GM21619 (cell line): ENCODE measurements around the gene NPLOC4.

ENCODE experiments used
- ATAC-seq: cut with Tn5 transposase; IDR thresholded peaks from one replicate; pipeline ENCODE4 v1.9.1; 2021; ENCODE audit not compliant: unreplicated experiment

Gene NPLOC4

GRCh38 chr17:81520021-81520901 is 116.7 kb downstream of the NPLOC4 start:
- ATAC-seq: no peak

GRCh38 chr17:81519284-81520020 is 117.5 kb downstream of the NPLOC4 start:
- ATAC-seq: no peak

DNA sequence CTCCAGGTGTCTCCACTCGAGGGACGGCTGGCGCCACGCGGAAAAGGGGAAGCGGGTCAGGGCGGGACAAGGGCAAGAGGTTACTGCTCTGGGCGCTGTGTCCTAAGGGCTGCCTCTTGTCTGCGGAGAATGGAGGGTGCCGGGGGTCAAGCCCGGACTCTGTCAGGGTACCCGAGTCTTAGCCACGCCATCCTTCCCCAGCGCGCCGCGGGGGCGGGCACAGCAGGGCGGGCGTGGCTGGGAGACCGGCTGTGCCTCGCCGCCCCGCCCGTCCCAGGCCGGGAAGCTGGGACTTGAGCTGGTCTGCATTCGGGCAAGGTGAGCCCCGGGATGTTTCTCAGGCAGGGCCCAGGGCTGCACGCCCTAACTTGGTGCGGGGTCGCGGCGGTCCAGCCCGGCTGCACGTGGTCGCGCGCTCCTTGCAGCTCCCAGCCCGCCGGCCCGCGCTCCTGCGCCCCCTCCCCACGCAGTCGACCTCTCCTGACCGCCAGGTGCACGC is 118.1 kb downstream of the NPLOC4 start:
- no peak for ATAC-seq

GRCh38 chr17:81518113-81518784 is 118.7 kb downstream of the NPLOC4 start:
- ATAC-seq: no peak

- ATAC-seq: peak; percentile 26
Observed at GRCh38 chr17:81517339-81518112, 119.4 kb downstream of the NPLOC4 start.

- ATAC-seq: no peak
Observed at GRCh38 chr17:81517009-81517338, 119.9 kb downstream of the NPLOC4 start.

- ATAC-seq: no peak
Observed at GRCh38 chr17:81516439-81516838, 120.5 kb downstream of the NPLOC4 start.

GRCh38 chr17:81515530-81516041 is 121.3 kb downstream of the NPLOC4 start:
- no peak for ATAC-seq

GRCh38 chr17:81514739-81515529 is 122.0 kb downstream of the NPLOC4 start:
- ATAC-seq: no peak

DNA sequence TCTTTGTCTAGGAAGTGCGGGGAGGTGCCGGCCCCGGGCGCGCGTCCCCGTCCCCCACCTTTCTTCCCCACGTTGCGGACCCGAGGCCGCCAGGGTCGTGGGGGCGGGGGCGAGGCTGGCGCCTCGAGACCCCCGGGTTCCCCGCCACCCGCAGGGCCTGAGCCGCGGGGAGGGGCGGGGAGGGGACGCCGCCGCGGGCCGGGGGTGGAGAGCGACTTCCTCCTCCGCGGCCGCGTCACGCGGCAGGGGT is 122.5 kb downstream of the NPLOC4 start:
- no peak for ATAC-seq

DNA sequence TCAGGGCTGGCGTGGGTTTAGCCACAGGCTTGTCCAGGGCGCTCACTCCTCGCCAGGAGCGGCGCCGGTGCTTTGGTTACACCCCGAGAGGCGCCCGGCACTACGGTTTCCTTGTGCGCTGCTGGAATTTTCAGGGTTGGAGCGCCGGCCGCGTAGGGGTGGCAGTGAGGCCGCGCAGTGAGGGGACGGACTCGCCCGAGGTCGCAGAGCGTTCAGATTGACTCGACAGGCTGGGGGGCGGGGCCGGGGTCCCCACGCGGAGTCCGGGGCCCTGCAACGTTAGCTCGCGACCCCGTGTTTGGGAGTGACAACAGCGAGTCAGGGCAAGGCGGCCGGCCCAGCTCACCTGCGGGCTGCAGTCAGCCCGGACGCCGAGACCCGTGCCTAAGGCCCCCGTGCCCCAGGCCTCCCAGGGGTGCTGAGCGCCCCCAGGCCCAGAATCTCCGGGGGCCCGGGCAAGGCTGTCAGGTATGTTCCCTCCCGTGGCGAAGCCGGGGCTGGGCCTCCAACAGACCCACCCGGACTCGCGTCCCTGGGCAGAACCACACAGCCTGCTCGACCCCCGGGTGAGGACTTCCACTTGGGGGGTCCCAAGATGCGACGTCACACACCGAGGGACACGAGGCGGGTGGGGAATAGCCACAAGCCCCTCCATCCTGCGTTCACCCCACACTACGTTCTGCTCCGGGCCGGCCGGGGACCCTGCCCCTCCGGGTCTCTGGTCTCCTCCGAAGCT is 123.0 kb downstream of the NPLOC4 start:
- no peak for ATAC-seq

- ATAC-seq: no peak
Observed at GRCh38 chr17:81513372-81513752, 123.5 kb downstream of the NPLOC4 start.

DNA sequence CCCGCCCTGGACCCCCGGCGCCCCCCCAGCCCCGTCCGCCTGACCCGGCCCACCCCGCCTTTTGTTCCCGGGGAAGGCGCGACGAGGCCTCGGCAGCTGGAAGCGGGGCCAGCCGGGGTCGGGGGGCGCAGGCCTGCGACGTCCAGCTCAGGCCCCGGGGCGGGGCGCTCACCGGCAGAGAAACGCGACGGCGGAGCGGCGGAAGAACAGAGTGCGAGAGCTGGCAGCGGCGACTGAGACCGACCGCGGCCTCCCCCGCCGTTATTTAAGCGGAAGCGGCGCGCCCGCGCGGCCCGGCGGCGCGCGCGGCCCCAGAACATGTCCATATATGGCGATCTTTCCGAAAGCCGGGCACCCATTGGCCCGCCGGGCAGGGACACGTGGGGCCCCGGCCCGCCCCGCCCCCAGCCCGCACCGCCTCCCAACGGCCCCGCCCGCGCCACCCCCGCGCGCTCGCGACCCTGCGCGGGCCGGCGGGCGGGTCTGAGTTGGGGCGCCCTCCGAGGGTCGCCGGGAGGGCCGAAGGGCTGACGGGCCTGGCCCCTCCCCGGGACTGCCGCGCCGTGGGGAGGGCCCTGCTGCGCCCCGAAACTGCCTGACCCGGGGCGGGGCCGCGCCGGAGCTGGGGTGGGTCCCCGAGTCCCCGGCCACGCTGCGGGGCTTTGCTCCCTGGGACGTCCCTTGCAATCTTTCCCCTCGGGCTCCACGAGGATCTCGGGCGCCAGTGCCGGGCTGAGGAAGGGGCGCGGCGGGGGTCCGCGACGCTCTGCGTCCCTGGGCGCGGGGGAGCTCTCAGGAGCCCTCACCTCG is 124.1 kb downstream of the NPLOC4 start, which contains the start of gene ACTG1:
ACTG1 (minus strand) TSS at position 238 of the 810 bp plus-strand sequence. CDS start 445 bp downstream, outside the sequence.
- peak; percentile 31 for ATAC-seq

DNA sequence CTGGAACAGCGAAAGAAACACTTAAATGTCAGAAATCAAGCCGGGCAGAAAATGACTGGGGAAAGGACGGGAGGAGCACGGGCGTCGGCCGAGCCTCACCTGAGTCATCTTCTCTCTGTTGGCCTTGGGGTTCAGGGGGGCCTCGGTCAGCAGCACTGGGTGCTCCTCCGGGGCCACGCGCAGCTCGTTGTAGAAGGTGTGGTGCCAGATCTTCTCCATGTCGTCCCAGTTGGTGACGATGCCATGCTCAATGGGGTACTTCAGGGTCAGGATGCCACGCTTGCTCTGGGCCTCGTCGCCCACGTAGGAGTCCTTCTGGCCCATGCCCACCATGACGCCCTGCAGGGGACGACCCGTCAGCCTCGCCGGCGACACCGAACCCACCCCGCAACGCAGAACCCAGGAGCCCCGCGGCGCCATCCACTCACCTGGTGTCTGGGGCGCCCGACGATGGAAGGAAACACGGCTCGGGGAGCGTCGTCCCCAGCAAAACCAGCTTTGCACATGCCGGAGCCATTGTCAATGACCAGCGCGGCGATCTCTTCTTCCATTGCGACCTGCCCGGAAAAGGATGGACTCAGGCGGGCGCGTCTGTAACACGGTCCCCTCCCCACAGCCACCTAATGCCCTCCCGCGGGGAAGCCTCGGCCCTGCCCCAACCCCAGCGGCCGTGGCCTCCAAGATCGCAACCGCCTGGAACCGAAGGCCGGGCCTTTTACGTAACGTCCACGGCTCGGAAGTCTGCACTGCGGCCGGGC is 124.9 kb downstream of the NPLOC4 start:
- no peak for ATAC-seq

- no peak for ATAC-seq
Observed at GRCh38 chr17:81511554-81511803, 125.4 kb downstream of the NPLOC4 start.

- no peak for ATAC-seq
Observed at GRCh38 chr17:81510785-81511553, 125.9 kb downstream of the NPLOC4 start.
